OCI-LY3 (cell line): Measurements from ENCODE around the gene TIMM8B.
A peak's percentile ranks its signal among the peaks of the same experiment; 100 is the strongest.
"Not testable (repeated sequence)": the region's sequence is repeated elsewhere in the genome, so short reads cannot be mapped to it uniquely, and the experiment has no call there.

ENCODE experiments used
- H2AFZ ChIP-seq: fragments of 200-600, 300-600 bp; shearing (Covaris generic); 2 replicates; pipeline ENCODE4 v1.6.0; 2014; ENCODE audit warnings: antibody characterized with exemption, low read depth, low read length
- H3K27ac ChIP-seq: fragments of 200-600, 300-600 bp; sonication (generic); 2 replicates; pipeline ENCODE4 v1.5.1; 2014; ENCODE audit warnings: mild to moderate bottlenecking, low read length, moderate library complexity, mixed read lengths
- H3K27me3 ChIP-seq: fragments of 200-600, 300-600 bp; sonication (generic); 2 replicates; pipeline ENCODE4 v1.6.1; 2014; ENCODE audit warnings: low read depth, low read length, mixed read lengths
- H3K36me3 ChIP-seq: fragments of 200-600, 300-600 bp; sonication (generic); replicated peaks from 2 replicates; pipeline ENCODE3; 2014; ENCODE audit warnings: low read depth, low read length, mixed read lengths
- H3K4me1 ChIP-seq: fragments of 300-600, 200-600 bp; sonication (generic); 2 replicates; pipeline ENCODE4 v1.6.1; 2014; ENCODE audit warnings: low read length, mixed read lengths
- H3K4me2 ChIP-seq: fragments of 200-600, 300-600 bp; sonication (generic); 2 replicates; pipeline ENCODE4 v1.6.1; 2014; ENCODE audit warnings: low read length, mixed read lengths
- H3K4me3 ChIP-seq: fragments of 300-600, 200-600 bp; sonication (generic); 2 replicates; pipeline ENCODE4 v1.5.1; 2014; ENCODE audit warnings: antibody characterized with exemption, mild to moderate bottlenecking, low read length, moderate library complexity
- H3K79me2 ChIP-seq: fragments of 300-600, 200-600 bp; shearing (Covaris generic); 2 replicates; pipeline ENCODE4 v1.6.1; 2014; ENCODE audit warnings: mild to moderate bottlenecking, low read length, mixed read lengths
- H3K9ac ChIP-seq: fragments of 300-600, 200-600 bp; shearing (Covaris generic); 2 replicates; pipeline ENCODE4 v1.6.0; 2014; ENCODE audit warnings: mild to moderate bottlenecking, low read length, moderate library complexity
- H3K9me3 ChIP-seq: fragments of 200-600, 300-600 bp; shearing (Covaris generic); 2 replicates; pipeline ENCODE4 v1.6.1; 2014; ENCODE audit warnings: low read length, mixed read lengths; ENCODE audit not compliant: insufficient read depth
- H4K20me1 ChIP-seq: fragments of 200-600, 300-600 bp; sonication (generic); 2 replicates; pipeline ENCODE4 v1.6.1; 2016; ENCODE audit warnings: low read length, mixed read lengths; ENCODE audit not compliant: insufficient read depth
- CTCF ChIP-seq: fragments of 200-600, 300-600 bp; sonication (generic); IDR thresholded peaks from 2 replicates; pipeline ENCODE4 v1.5.1; 2014; ENCODE audit warnings: antibody characterized with exemption, low read length, low read depth
- EZH2phosphoT487 ChIP-seq: fragments of 200-600 bp; shearing (Covaris generic); IDR thresholded peaks from 2 replicates; pipeline ENCODE4 v1.6.1; 2018; ENCODE audit warnings: antibody characterized with exemption, mixed run types, low read depth

Gene TIMM8B

GRCh38 chr11:112096194-112096593 lies 9.6 kb upstream of the TIMM8B start:
- Histone ChIP-seq H3K27ac (no peak overlapping the region), H4K20me1 (no peaks in the 10 kb centered on the region), H3K27me3 (no peaks in the 10 kb centered on the region), H3K9ac (no peak overlapping the region), H2AFZ (no peak overlapping the region), H3K4me1 (no peaks in the 10 kb centered on the region), H3K79me2 (no peaks in the 10 kb centered on the region), H3K4me2 (no peak overlapping the region), H3K36me3 (peaks cover 17% of the 10 kb centered on the region), H3K4me3 (no peak overlapping the region), H3K9me3 (no peaks in the 10 kb centered on the region)
- TF ChIP-seq CTCF (no peak), EZH2phosphoT487 (no peak)

- H3K4me1 ChIP-seq, H3K27ac ChIP-seq, H2AFZ ChIP-seq, H3K9ac ChIP-seq, H3K9me3 ChIP-seq, H3K4me3 ChIP-seq, H4K20me1 ChIP-seq, H3K27me3 ChIP-seq, H3K4me2 ChIP-seq, H3K79me2 ChIP-seq: not testable (repeated sequence)
- H3K36me3 ChIP-seq, result peaks cover 19% of the 10 kb centered on the region
Measured at GRCh38 chr11:112095302-112095701, 8.7 kb upstream of the TIMM8B start.

- Histone ChIP-seq H3K9me3 (no peaks in the 10 kb centered on the region), H3K4me3 (peak overlapping the region; percentile 96), H3K27me3 (no peaks in the 10 kb centered on the region), H3K4me2 (peak overlapping the region; percentile 81), H3K36me3 (peaks cover 49% of the 10 kb centered on the region), H3K4me1 (peaks cover 16% of the 10 kb centered on the region), H4K20me1 (no peaks in the 10 kb centered on the region), H3K79me2 (peaks cover 57% of the 10 kb centered on the region), H3K27ac (peak overlapping the region; percentile 50), H3K9ac (peak overlapping the region; percentile 94), H2AFZ (no peak overlapping the region; the same call in 1 of the 2 replicates)
- TF ChIP-seq EZH2phosphoT487 (no peak), CTCF (no peak)
Measured at GRCh38 chr11:112087212-112087611, 656 bp upstream of the TIMM8B start.

- H3K4me2 ChIP-seq, result peak overlapping the region; percentile 83
- H3K9me3 ChIP-seq, result no peaks in the 10 kb centered on the region
- H3K27ac ChIP-seq, result peak overlapping the region; percentile 66
- peaks cover 47% of the 10 kb centered on the region for H3K36me3 ChIP-seq
- H3K27me3 ChIP-seq, result no peaks in the 10 kb centered on the region
- peak overlapping the region; percentile 96 for H3K4me3 ChIP-seq
- H3K79me2 ChIP-seq, result peaks cover 57% of the 10 kb centered on the region
- TF ChIP-seq EZH2phosphoT487, result no peak
- TF ChIP-seq CTCF, result no peak
- H4K20me1 ChIP-seq, result no peaks in the 10 kb centered on the region
- H3K4me1 ChIP-seq, result peaks cover 16% of the 10 kb centered on the region
- peak overlapping the region; percentile 72 for H2AFZ ChIP-seq
- peak overlapping the region; percentile 94 for H3K9ac ChIP-seq
Measured at GRCh38 chr11:112085822-112086421, 634 bp downstream of the TIMM8B start.
